Stimulated activated CD4-positive, alpha-beta T cell treated with anti-CD3 and anti-CD28 coated beads, Interleukin-2, amount 100 ng/mL, for 24 hours (primary cell): Measurements from ENCODE around the gene NFATC1.
A peak's percentile ranks its signal among the peaks of the same experiment; 100 is the strongest.

Experiments used
- DNase-seq, 2 donors: peaks; one replicate each; pipeline ENCODE4 v3.0.0-alpha.2; 2020

The NFATC1 gene

GRCh38 chr18:79525556-79526467, 130.1 kb downstream of the NFATC1 start:
- DNase-seq, result no peak

- peak in 1 of 2 donors; percentile 62 for DNase-seq
Observed at GRCh38 chr18:79526468-79527460, 131.0 kb downstream of the NFATC1 start.

- DNase-seq, result no peak
Observed at GRCh38 chr18:79527656-79528315, 132.1 kb downstream of the NFATC1 start.

- DNase-seq, result no peak
Observed at GRCh38 chr18:79528316-79528695, 132.6 kb downstream of the NFATC1 start.

GRCh38 chr18:79528846-79529245, 133.1 kb downstream of the NFATC1 start:
- DNase-seq, result peak; percentile 79 to 84

GRCh38 chr18:79529296-79529695, 133.6 kb downstream of the NFATC1 start:
- DNase-seq, result no peak

- DNase-seq, result no peak
Observed at GRCh38 chr18:79529991-79530390, 134.3 kb downstream of the NFATC1 start.

- DNase-seq, result no peak
Observed at GRCh38 chr18:79530821-79531220, 135.1 kb downstream of the NFATC1 start.

- DNase-seq, result no peak
Observed at GRCh38 chr18:79531386-79531785, 135.7 kb downstream of the NFATC1 start.

- no peak for DNase-seq
Observed at GRCh38 chr18:79531926-79532312, 136.2 kb downstream of the NFATC1 start.

GRCh38 chr18:79532313-79533007, 136.7 kb downstream of the NFATC1 start:
- DNase-seq, result no peak

GRCh38 chr18:79533146-79533545, 137.4 kb downstream of the NFATC1 start:
- DNase-seq, result no peak

GRCh38 chr18:79533591-79533990, 137.9 kb downstream of the NFATC1 start:
- no peak for DNase-seq

- no peak for DNase-seq
Observed at GRCh38 chr18:79534356-79534755, 138.6 kb downstream of the NFATC1 start.

GRCh38 chr18:79537758-79538157, 142.0 kb downstream of the NFATC1 start:
- DNase-seq, result no peak

- DNase-seq, result no peak
Observed at GRCh38 chr18:79538635-79539034, 142.9 kb downstream of the NFATC1 start.

GRCh38 chr18:79540161-79540903, 144.6 kb downstream of the NFATC1 start:
- DNase-seq, result no peak

GRCh38 chr18:79540904-79541282, 145.2 kb downstream of the NFATC1 start:
- no peak for DNase-seq

GRCh38 chr18:79542213-79542612, 146.5 kb downstream of the NFATC1 start:
- no peak for DNase-seq

GRCh38 chr18:79542876-79543750, 147.4 kb downstream of the NFATC1 start:
- DNase-seq, result no peak
